Tibial nerve (tissue), 4 donors: ENCODE data around the gene ASPDH. TPM values are rescaled to one million over a fixed set of nuclear protein-coding genes. Genes with fewer than 3 reads are reported as not detected.

Experiments used
- DNase-seq, 2 donors: peaks; one replicate each; pipeline ENCODE4 v3.0.0-alpha.2; 2019; ENCODE audit warnings: low spot score in 2 of 2
- H3K27ac ChIP-seq, 4 donors: fragments of 200-600 bp; sonication (generic) in 3 of 4; one replicate each; pipeline ENCODE4 v1.5.1; 2017 to 2019; ENCODE audit warnings: mild to moderate bottlenecking in 1 of 4
- H3K27me3 ChIP-seq, 2 donors: fragments of 200-600 bp; sonication (generic) in 1 of 2; one replicate each; pipeline versions ENCODE4 v1.5.1 to v1.6.0; 2017 to 2019
- H3K36me3 ChIP-seq, 3 donors: fragments of 200-600 bp; sonication (generic); one replicate each; pipeline ENCODE4 v1.5.1; 2018 to 2019
- H3K4me1 ChIP-seq, 4 donors: fragments of 200-600 bp; sonication (generic) in 3 of 4; one replicate each; pipeline ENCODE4 v1.5.1; 2017 to 2019
- H3K4me3 ChIP-seq, 4 donors: fragments of 200-600 bp; sonication (generic) in 3 of 4; one replicate each; pipeline ENCODE4 v1.5.1; 2017 to 2019; ENCODE audit warnings: mild to moderate bottlenecking in 1 of 4, moderate library complexity in 1 of 4
- H3K9me3 ChIP-seq, 4 donors: fragments of 200-600 bp; sonication (generic) in 3 of 4; one replicate each; pipeline ENCODE4 v1.5.1; 2017 to 2019
- EP300 ChIP-seq, 2 donors: sonication (generic); formaldehyde crosslinking; IDR thresholded peaks; one replicate each; pipeline ENCODE4 v1.6.1; 2017; ENCODE audit warnings: antibody characterized with exemption in 2 of 2, mild to moderate bottlenecking in 1 of 2
- POLR2A ChIP-seq, 2 donors: fragments of 450-650 bp; IDR thresholded peaks; one replicate each; pipeline ENCODE4 v1.6.1; 2017; ENCODE audit warnings: antibody characterized with exemption in 2 of 2, mild to moderate bottlenecking in 2 of 2, moderate library complexity in 2 of 2
- WGBS, 2 donors: methylation state at CpG; one replicate each; pipeline ENCODE4 v1.1.5; 2018; 5-methylcytosine and 5-hydroxymethylcytosine counted together
- total RNA-seq, 4 donors: library from RNA; depleted of rRNA; stranded (reverse); fragments of >200 nt; gene quantifications; one replicate each; pipeline ENCODE4 v1.1.0, GENCODE V29; 2016
- TF ChIP-seq, protein P1 (sequence below), 5 experiments: fragments of 200-600 bp in 3 of 5; fragments of 450-650 bp in 2 of 5; sonication (generic) in 3 of 5; IDR thresholded peaks; one replicate each; pipeline ENCODE4 v1.5.1; 2016 to 2019; ENCODE audit warnings: antibody characterized with exemption in 5 of 5, mild to moderate bottlenecking in 3 of 5, moderate library complexity in 2 of 5

ASPDH gene
- total RNA-seq, 4 donors from 2014 or later = not detected

DNA sequence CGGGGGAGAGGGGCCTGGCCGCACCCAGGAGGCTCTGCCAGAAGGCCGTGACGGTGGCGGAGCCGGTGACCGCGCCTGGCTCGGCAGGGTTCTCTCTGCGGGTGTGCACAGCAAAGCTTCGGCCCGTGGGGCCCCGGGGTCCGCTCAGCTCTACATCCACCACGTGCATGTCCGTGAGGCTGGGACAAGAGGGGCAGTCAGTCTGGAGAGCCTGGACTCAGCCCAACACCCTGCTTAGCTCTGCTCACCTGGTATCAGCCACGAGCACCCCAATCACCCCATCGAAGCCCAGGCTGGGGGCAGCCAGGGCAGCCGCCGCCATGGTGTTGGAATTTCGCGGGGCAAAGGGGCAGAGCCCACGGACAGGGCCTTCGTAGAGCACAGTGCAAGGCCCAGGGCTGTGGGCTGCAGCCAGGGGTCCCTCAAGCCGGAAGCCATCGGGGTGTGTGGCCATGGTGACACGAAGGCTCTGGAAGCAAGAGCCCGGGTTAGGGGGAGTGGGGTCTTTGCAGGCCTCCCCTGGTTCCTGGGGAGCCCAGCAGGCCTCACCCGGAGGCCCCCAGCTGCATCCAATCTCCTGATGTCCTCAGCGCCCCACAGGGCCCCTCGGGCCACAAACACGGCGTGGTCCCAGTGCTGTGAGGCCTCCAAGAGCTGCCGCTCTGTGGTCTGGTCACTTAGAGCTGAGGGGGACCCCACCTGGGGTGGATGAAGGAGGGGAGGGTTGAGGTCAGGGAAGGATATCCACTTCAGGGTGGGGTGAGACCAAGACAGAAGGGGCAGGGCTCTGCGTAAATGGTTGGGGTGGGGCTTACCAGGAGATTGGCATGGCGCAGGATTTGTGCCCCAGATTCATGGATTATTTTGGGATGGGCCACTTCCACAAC, 1.4 kb downstream of the ASPDH start:
- H3K27ac ChIP-seq = peak overlapping the region in 2 of 4 donors; percentile 90 to 92
- no peak for TF ChIP-seq POLR2A (IDR thresholded peaks at IDR 0.05)
- TF ChIP-seq, protein P1, sequence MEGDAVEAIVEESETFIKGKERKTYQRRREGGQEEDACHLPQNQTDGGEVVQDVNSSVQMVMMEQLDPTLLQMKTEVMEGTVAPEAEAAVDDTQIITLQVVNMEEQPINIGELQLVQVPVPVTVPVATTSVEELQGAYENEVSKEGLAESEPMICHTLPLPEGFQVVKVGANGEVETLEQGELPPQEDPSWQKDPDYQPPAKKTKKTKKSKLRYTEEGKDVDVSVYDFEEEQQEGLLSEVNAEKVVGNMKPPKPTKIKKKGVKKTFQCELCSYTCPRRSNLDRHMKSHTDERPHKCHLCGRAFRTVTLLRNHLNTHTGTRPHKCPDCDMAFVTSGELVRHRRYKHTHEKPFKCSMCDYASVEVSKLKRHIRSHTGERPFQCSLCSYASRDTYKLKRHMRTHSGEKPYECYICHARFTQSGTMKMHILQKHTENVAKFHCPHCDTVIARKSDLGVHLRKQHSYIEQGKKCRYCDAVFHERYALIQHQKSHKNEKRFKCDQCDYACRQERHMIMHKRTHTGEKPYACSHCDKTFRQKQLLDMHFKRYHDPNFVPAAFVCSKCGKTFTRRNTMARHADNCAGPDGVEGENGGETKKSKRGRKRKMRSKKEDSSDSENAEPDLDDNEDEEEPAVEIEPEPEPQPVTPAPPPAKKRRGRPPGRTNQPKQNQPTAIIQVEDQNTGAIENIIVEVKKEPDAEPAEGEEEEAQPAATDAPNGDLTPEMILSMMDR (IDR thresholded peaks at IDR 0.05) = no peak
- H3K4me1 ChIP-seq = peaks cover 0 to 34% (median 10%) of the 10 kb centered on the region in 4 donors
- peaks cover 0 to 8% (median 0%) of the 10 kb centered on the region in 3 donors for H3K36me3 ChIP-seq
- H3K27me3 ChIP-seq = no peaks in the 10 kb centered on the region
- DNase-seq = no peak
- peak overlapping the region in 1 of 4 donors; percentile 92 for H3K4me3 ChIP-seq
- H3K9me3 ChIP-seq = no peaks in the 10 kb centered on the region
- WGBS, 2 donors = 85 to 88% methylated on average over 26 to 36 of the region's 36 CpGs

DNA sequence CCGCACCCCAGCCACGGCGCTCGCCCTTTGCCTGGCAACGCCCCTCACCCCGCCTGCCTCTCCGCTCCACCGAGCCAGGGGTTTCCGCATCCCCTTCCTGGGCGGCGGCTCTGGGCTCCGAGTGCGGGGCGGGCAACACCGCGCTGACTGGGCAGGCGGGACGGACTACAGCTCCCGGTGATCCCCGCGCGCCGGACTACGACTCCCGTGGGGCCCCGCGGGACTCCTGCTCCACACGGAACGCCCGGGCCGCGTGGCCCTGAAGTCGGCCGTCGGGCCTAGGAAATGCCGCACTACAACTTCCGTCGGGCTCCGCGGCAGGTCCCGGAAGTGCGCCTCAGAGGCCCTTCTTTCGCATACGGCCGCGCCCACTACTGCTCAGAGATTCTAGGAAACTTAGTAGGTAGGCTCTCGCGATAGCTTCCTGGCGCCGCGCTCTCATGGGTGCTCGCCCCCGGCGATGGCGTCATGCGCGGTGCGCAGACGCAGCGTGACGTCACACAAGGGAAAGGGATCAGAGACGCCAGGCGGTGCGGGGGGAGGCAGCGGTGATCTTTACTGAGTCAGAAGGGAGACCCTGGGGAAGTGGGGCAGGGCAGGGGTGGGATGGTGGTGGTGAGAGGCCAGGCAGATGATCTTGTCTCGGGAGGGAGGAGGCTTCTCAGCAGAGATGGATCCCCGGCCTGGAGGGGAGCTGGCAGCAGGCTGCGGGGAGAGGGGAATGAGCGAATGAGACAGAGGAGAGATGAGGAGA, 2.5 kb downstream of the ASPDH start, which contains the start of gene JOSD2:
JOSD2 (minus strand) TSS at position 123 of the 754 bp plus-strand sequence. CDS start 760 bp downstream, outside the sequence.
- Histone ChIP-seq H3K9me3 (no peaks in the 10 kb centered on the region), H3K36me3 (peaks cover 0 to 10% (median 0%) of the 10 kb centered on the region in 3 donors), H3K27ac (peak within 1 kb of the TSS; percentile 49 to 92 (median 88)), H3K27me3 (no peaks in the 10 kb centered on the region), H3K4me3 (peak within 1 kb of the TSS; percentile 60 to 92 (median 75)), H3K4me1 (peaks cover 0 to 34% (median 10%) of the 10 kb centered on the region in 4 donors)
- TF ChIP-seq EP300 (IDR thresholded peaks at IDR 0.05) (peak; percentile 93 to 97), POLR2A (IDR thresholded peaks at IDR 0.05) (peak; percentile 12 to 57)
- TF ChIP-seq, protein P1 (IDR thresholded peaks at IDR 0.05) = peak in 2 of 5 experiments; percentile 22 to 54
- peak; percentile 97 to 98 for DNase-seq
- WGBS, 2 donors = 1 to 2% methylated on average over 51 to 69 of the region's 69 CpGs

DNA sequence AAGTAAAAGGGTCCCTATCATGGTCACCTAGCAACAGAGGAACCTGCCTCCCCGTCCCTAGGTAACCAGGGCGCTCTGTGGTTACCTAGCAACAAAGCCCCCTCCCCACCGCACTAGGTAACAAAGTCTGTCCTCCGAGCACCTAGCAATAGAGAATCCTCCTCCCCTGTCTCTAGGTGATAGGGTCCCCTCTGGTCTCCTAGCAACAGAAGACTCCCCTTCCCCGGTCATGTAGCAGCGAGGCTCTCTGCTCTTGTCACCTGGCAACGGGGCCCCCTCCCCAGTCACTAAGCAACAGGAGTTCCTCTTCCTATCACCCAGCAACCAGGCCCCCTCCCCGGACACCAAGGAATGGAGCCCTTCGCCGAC, 3.0 kb downstream of the ASPDH start:
- peak overlapping the region; percentile 60 to 92 (median 75) for H3K4me3 ChIP-seq
- peaks cover 0 to 16% (median 0%) of the 10 kb centered on the region in 3 donors for H3K36me3 ChIP-seq
- H3K9me3 ChIP-seq = no peaks in the 10 kb centered on the region
- TF ChIP-seq EP300 (IDR thresholded peaks at IDR 0.05) (no peak), POLR2A (IDR thresholded peaks at IDR 0.05) (no peak)
- TF ChIP-seq, protein P1 (IDR thresholded peaks at IDR 0.05) = no peak
- peak overlapping the region; percentile 49 to 92 (median 88) for H3K27ac ChIP-seq
- WGBS, 2 donors = 7% methylated on average over 10 of the region's 10 CpGs
- no peaks in the 10 kb centered on the region for H3K27me3 ChIP-seq
- no peak for DNase-seq
- peaks cover 0 to 34% (median 10%) of the 10 kb centered on the region in 4 donors for H3K4me1 ChIP-seq

DNA sequence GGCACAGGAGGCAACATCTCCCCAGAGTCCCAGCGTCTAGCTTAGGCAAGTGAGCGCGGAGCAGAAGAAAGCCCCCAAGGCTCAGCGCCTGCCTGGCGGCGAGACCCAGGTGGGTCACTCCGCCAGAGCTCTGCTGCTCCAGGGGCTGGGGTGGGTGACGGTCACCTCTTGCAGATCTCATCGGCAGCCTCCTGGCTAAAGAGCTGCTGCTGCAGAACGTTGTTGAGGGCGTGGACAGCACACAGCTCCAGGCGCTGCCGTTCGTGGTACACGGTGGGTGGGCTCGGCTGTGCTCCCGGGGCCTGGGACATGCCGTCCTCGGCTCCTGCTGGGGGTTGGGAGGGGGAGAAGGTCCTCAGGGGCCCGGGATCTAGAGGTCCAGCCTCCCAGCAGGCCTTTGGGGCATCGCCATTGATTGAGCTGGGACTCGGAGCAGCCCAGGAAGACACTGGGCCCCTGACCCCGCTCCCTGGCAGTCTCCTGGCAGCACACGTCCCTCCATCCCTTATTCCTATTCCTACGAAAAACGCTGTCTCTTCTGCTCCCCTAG, 3.5 kb downstream of the ASPDH start:
- 40 to 49% methylated on average over 15 to 19 of the region's 26 CpGs for WGBS, 2 donors
- H3K4me3 ChIP-seq = peak overlapping the region; percentile 60 to 92 (median 75)
- H3K27ac ChIP-seq = peak overlapping the region; percentile 49 to 92 (median 88)
- TF ChIP-seq POLR2A (IDR thresholded peaks at IDR 0.05) = no peak
- TF ChIP-seq EP300 (IDR thresholded peaks at IDR 0.05) = no peak
- TF ChIP-seq, protein P1 (IDR thresholded peaks at IDR 0.05) = no peak
- H3K36me3 ChIP-seq = peaks cover 0 to 21% (median 0%) of the 10 kb centered on the region in 3 donors
- peaks cover 0 to 34% (median 10%) of the 10 kb centered on the region in 4 donors for H3K4me1 ChIP-seq
- H3K9me3 ChIP-seq = no peaks in the 10 kb centered on the region
- no peak for DNase-seq
- H3K27me3 ChIP-seq = no peaks in the 10 kb centered on the region
